LNCaP clone FGC (cell line): Measurements from ENCODE around the gene GCNT4.

Experiments used
- DNase-seq: peaks from one replicate; pipeline ENCODE4 v3.0.0-alpha.2; 2011; ENCODE audit warnings: low read depth
- H3K4me3 ChIP-seq: 2 replicates; pipeline ENCODE4 v1.5.1; 2011; ENCODE audit warnings: mild to moderate bottlenecking, low read depth, low read length, control low read depth
- TF ChIP-seq, protein P1 (sequence below): IDR thresholded peaks from 2 replicates; pipeline ENCODE4 v1.5.1; 2012; ENCODE audit warnings: mild to moderate bottlenecking; ENCODE audit not compliant: control insufficient read depth, insufficient read depth; ENCODE audit errors: extremely low read depth

The GCNT4 gene

DNA sequence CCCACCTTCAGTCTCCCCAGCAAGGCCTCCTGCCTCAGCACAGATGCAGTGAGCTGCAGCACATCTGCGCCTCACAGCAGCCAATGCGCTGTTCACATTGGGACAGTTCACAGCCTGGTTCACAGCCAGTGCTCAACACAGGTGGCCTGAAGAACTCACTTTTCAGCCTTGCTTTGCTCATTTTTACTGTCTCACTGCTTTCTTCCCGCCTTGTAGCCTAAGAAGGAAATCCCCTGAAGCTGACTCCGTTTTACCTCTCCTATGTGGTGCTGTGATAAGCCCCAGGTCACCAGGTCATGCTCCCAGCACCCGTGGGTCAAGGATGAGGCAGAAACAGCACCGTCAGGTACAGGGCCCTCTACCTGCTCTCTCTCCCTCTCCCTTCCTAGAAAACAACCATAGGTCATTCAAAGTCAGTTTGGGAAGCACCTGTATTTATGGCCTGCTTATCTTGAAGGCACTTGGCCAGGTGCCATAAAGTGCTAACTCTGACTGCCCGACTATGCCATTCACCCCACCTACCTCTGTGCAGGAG lies 1.1 kb downstream of the GCNT4 start:
- no peak overlapping the region for H3K4me3 ChIP-seq
- TF ChIP-seq, protein P1, sequence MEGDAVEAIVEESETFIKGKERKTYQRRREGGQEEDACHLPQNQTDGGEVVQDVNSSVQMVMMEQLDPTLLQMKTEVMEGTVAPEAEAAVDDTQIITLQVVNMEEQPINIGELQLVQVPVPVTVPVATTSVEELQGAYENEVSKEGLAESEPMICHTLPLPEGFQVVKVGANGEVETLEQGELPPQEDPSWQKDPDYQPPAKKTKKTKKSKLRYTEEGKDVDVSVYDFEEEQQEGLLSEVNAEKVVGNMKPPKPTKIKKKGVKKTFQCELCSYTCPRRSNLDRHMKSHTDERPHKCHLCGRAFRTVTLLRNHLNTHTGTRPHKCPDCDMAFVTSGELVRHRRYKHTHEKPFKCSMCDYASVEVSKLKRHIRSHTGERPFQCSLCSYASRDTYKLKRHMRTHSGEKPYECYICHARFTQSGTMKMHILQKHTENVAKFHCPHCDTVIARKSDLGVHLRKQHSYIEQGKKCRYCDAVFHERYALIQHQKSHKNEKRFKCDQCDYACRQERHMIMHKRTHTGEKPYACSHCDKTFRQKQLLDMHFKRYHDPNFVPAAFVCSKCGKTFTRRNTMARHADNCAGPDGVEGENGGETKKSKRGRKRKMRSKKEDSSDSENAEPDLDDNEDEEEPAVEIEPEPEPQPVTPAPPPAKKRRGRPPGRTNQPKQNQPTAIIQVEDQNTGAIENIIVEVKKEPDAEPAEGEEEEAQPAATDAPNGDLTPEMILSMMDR: no peak
- DNase-seq: no peak

DNA sequence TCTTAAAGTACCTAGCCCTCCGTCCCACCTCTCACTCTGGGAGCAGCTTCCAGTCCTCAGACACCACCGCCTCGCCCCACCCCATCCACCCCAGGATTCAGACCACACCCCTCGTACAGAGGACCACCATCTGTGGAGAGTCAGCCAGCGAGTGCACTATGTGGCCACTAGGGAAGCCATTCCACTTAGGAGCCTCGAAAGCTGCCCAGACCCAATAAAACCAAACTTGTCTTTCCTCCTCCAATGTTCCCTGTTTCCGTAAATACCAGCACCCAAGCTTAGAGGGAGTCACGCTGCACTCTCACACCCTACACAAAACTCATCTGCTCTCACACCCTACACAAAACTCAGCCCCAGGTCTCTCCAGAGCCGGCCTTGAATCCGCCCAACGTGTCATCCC lies 1.9 kb downstream of the GCNT4 start:
- TF ChIP-seq, protein P1: no peak
- H3K4me3 ChIP-seq: no peak overlapping the region
- no peak for DNase-seq

DNA sequence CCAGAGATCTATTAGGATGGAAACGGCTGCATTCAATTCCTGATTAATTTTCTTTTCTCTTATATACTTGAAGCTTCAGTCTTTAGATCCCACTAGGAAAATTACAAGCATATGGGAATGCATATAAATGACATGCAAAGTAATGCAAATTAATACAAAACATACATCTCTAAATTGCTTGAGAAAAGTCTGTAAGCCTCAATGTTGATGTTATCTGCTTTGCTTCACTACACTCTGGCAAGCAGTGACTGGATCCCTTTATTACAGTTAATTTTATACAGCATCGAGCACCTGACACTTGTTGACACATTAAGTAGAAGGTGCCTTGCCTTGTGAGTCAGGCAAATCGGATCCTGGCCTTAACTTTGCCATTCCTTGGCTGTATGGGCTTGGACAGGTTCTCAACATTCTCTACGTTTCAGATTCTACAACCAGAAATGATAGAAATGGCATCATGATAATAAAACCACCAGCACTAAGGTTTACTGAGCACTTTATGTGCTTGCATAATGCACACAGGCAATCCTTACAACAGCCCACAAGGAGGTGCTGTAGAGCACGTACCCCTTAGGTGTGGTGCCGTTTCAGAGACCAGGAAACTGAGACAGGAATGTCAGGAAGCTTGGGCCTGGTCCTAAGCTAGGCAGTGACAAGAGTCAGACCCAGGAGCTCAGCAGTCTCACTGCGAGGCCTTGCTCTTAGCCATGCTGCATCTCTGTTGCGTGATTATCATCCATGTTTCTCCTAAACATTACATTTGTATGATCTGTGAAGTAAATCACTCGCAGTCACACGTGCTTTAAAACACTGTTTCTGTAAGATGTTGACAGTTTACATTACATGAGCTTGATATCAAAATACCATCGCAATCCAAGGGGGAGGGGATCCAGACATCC lies 2.7 kb downstream of the GCNT4 start:
- peak; percentile 46 for DNase-seq
- H3K4me3 ChIP-seq: no peak overlapping the region
- TF ChIP-seq, protein P1: peak; percentile 94

DNA sequence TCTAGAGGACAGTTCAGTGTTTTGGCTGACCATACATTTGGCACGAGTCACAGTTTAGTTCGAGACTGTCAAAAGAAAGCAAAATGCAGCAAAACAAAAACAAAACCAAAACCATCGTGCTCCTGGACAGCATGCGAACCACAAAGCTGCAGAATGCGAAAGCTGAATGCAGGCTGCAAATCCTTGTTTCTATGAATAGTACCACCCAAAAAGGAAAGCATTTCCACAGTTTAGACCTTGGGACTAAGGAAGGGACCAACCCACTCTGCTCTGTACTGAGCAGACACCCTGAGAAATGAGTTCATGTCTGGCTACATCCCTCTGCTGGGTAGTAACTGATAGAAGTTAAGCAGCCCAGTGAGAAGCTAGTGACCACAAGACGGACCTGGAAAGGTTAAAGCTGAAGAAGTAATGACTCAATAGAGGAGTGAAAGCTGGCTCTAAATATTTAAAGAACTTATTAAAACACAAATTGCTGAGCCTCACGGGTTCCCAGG lies 3.9 kb downstream of the GCNT4 start:
- TF ChIP-seq, protein P1: no peak
- DNase-seq: no peak
- no peak overlapping the region for H3K4me3 ChIP-seq

DNA sequence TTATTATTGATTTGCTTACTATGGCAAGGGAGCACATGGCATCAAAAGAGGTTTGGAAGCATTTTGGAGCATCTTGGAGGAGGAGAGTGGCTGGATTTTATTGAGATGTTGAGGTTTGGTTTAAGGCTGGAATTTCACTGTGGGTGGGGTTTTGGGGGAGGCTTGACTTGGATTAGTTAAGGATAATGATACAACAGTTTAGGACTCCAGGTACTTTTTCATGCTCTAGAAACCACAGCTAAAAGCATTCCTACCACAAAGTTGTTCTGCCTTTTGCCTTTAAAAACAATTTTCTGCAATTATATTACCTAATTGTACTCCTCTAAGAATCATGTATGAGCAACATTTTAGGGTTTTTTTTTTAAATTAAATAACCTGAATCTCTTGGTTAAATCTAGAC lies 5.0 kb downstream of the GCNT4 start:
- no peak overlapping the region for H3K4me3 ChIP-seq
- TF ChIP-seq, protein P1: no peak
- DNase-seq: no peak

DNA sequence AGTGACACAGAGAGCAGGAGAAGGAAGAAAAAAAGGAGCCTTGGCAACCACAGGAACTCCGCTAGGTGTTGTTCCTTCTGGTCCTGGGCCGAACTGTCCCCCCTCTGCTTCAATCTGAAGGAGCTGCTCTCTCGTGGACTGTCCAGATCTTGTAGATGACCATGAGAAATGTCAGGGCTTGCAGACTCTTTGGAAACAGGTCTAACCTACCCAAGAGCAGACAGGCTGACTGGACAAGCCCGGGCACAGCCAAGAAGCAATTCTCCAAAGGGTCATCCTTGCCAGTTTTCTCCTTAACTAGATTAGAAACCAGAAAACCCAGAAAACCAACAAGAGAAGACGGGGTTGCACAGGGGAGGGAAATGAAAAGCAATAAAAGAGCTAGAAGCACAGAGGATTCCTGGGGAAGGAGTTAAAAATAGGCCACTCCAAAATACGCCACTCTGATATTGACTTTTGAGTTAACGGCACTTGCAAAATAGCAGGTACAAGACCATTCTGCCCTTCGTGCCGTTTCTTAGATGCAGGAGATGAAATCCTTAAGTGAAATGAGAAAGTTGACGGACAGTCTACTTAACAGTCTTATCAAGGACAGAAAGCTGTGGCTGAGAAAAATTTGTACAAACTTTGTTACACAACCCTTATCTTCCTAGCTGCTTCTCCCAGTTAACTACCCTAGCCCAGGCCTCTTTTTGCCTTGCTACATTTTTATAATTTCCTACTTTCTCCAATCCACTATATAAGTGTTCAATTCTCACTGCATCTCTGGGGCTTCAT lies 5.8 kb downstream of the GCNT4 start:
- no peak for DNase-seq
- TF ChIP-seq, protein P1: no peak
- H3K4me3 ChIP-seq: no peak overlapping the region
